ENCODE results near the gene CEP72. TPM values are rescaled to one million over a fixed set of nuclear protein-coding genes. Genes with fewer than 3 reads are reported as not detected.

CEP72 gene
- total and polyA plus RNA-seq, 10 of the 15 experiments (the other 5 are each of a cell fraction or from before 2014, with no cell fraction given) = 0.35 to 13.5 (median 8.3) TPM

- no peak for TF ChIP-seq PRDM15 (CRISPR knock-in tag; IDR thresholded peaks at IDR 0.05)
Observed at GRCh38 chr5:588406-588995, 23.6 kb upstream of the CEP72 start (continued).

GRCh38 chr5:589173-589572 lies 23.0 kb upstream of the CEP72 start:
- CTCF ChIA-PET = no interaction called here
- RAD21 ChIA-PET (ENCODE audit: unreplicated experiment) = interaction anchor here (1.1 kb wide), 1 partner anchor 10 kb away, joined by 3 read pairs; no protein-coding TSS in a partner anchor
- ATAC-seq = no peak
- POLR2A ChIA-PET = no interaction called here
- Histone ChIP-seq H2AFZ (ENCODE audit: control insufficient read depth, low read depth, low read length) (no peak overlapping the region), H3K4me2 (ENCODE audit: control insufficient read depth, insufficient read depth) (no peak overlapping the region), H3K4me3 (no peak overlapping the region), H4K20me1 (ENCODE audit: control insufficient read depth, insufficient read depth) (no peaks in the 10 kb centered on the region), H3K27ac (ENCODE audit: control insufficient read depth, insufficient read depth) (no peak overlapping the region), H3K27me3 (replicated peaks in 1 of 2; ENCODE audit: control insufficient read depth in 2 of 2, insufficient read depth in 2 of 2, low read length in 1 of 2) (no peaks in the 10 kb centered on the region; a peak in 2 of 4 replicates), H3K4me1 (ENCODE audit: control insufficient read depth, insufficient read depth, low read length) (no peaks in the 10 kb centered on the region), H3K36me3 (ENCODE audit: control insufficient read depth in 2 of 2, insufficient read depth in 2 of 2, low read length in 1 of 2) (no peaks in the 10 kb centered on the region), H3K9me3 (replicated peaks; ENCODE audit: control insufficient read depth, insufficient read depth, low read length) (peaks cover 7% of the 10 kb centered on the region; the same call in 1 of the 3 replicates), H3K9ac (ENCODE audit: control insufficient read depth, insufficient read depth, low read length) (no peak overlapping the region), H3K79me2 (ENCODE audit: control insufficient read depth, insufficient read depth, low read length) (no peaks in the 10 kb centered on the region)
- SMC1A ChIA-PET (ENCODE audit: uncharacterized antibody, unreplicated experiment) = no interaction called here
- no peak for FAIRE-seq
- 69% methylated on average over 1 of the region's 1 CpG for WGBS (ENCODE audit: insufficient coverage, insufficient replicate concordance, low lambda C conversion rate, missing lambda C conversion rate)
- BruUV-seq (replicated peaks) = no TSS peak
- in situ Hi-C loops (cut with MboI) (no loop called here), intact Hi-C loops (cut with micrococcal nuclease; ENCODE audit: unreplicated experiment) (no loop called here)
- no peak for DNase-seq (ENCODE audit: low read depth, low spot score)
- no peak for TF ChIP-seq E2F4 (IDR thresholded peaks at IDR 0.05; ENCODE audit: low read depth, low read length)
- no peak for TF ChIP-seq SRF (IDR thresholded peaks at IDR 0.05; ENCODE audit: low read depth in 2 of 2, low read length in 2 of 2)
- TF ChIP-seq, protein P1, sequence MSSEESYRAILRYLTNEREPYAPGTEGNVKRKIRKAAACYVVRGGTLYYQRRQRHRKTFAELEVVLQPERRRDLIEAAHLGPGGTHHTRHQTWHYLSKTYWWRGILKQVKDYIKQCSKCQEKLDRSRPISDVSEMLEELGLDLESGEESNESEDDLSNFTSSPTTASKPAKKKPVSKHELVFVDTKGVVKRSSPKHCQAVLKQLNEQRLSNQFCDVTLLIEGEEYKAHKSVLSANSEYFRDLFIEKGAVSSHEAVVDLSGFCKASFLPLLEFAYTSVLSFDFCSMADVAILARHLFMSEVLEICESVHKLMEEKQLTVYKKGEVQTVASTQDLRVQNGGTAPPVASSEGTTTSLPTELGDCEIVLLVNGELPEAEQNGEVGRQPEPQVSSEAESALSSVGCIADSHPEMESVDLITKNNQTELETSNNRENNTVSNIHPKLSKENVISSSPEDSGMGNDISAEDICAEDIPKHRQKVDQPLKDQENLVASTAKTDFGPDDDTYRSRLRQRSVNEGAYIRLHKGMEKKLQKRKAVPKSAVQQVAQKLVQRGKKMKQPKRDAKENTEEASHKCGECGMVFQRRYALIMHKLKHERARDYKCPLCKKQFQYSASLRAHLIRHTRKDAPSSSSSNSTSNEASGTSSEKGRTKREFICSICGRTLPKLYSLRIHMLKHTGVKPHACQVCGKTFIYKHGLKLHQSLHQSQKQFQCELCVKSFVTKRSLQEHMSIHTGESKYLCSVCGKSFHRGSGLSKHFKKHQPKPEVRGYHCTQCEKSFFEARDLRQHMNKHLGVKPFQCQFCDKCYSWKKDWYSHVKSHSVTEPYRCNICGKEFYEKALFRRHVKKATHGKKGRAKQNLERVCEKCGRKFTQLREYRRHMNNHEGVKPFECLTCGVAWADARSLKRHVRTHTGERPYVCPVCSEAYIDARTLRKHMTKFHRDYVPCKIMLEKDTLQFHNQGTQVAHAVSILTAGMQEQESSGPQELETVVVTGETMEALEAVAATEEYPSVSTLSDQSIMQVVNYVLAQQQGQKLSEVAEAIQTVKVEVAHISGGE (CRISPR knock-in tag; IDR thresholded peaks at IDR 0.05) = no peak
- TF ChIP-seq KAT2A (conservative IDR thresholded peaks at IDR 0.05; ENCODE audit: control insufficient read depth, low read depth, low read length) = no peak
- no peak for TF ChIP-seq RAD51 (IDR thresholded peaks at IDR 0.05)
- TF ChIP-seq SMAD1 (IDR thresholded peaks at IDR 0.05; ENCODE audit: low read depth, partially characterized antibody) = no peak
- TF ChIP-seq RB1 (IDR thresholded peaks at IDR 0.05; ENCODE audit: borderline replicate concordance) = no peak
- no peak for TF ChIP-seq PKNOX1 (IDR thresholded peaks at IDR 0.05)
- no peak for TF ChIP-seq NR2F1 (conservative IDR thresholded peaks at IDR 0.05)
- TF ChIP-seq, protein P2, sequence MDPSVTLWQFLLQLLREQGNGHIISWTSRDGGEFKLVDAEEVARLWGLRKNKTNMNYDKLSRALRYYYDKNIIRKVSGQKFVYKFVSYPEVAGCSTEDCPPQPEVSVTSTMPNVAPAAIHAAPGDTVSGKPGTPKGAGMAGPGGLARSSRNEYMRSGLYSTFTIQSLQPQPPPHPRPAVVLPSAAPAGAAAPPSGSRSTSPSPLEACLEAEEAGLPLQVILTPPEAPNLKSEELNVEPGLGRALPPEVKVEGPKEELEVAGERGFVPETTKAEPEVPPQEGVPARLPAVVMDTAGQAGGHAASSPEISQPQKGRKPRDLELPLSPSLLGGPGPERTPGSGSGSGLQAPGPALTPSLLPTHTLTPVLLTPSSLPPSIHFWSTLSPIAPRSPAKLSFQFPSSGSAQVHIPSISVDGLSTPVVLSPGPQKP (IDR thresholded peaks at IDR 0.05; ENCODE audit: low read depth, low read length) = no peak

Data from GM12878 (cell line).